ENCODE data around the gene BARX1. TPM values are rescaled to one million over a fixed set of nuclear protein-coding genes. Genes with fewer than 3 reads are reported as not detected.
"Not testable (repeated sequence)": the region's sequence is repeated elsewhere in the genome, so short reads cannot be mapped to it uniquely, and the experiment has no call there.

Gene BARX1
- total RNA-seq, 1 donor from 2014 or later = 11.8 TPM

DNA sequence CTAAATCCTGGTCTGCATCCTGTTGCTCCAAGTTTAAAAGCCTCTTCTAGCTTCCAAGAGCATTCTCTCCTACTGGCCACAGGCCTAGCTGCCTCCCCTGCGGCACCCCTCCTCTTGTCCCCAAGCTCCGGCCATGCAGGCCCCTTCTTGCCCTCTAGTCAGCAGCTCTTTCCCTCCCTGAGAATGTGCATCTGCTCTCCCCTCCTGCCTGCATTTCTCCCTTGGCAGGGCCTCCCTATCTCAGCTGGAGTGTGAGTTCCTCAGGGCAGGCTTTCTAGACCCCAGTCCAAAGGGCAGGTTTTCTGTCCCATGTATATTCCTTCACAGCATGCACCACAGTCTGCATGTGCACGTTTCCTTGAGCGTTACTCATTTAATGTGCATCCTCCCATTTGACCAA, 24.6 kb upstream of the BARX1 start:
- no peak for DNase-seq (ENCODE audit: extremely low spot score, unreplicated experiment)
- Mint-ChIP-seq H3K36me3 (no peaks in the 10 kb centered on the region), H3K27ac (no peak overlapping the region), H3K4me3 (no peak overlapping the region), H3K4me1 (ENCODE audit: unreplicated experiment) (no peaks in the 10 kb centered on the region), H3K27me3 (peaks cover 30% of the 10 kb centered on the region), H3K9me3 (no peaks in the 10 kb centered on the region)
- no peak for TF ChIP-seq CTCF (conservative IDR thresholded peaks at IDR 0.05)

GRCh38 chr9:93978551-93978950, 23.4 kb upstream of the BARX1 start:
- peak overlapping the region; percentile 5 for H3K27ac Mint-ChIP-seq
- no peaks in the 10 kb centered on the region for H3K4me1 Mint-ChIP-seq (ENCODE audit: unreplicated experiment)
- H3K9me3 Mint-ChIP-seq = no peaks in the 10 kb centered on the region
- H3K27me3 Mint-ChIP-seq = peaks cover 24% of the 10 kb centered on the region
- H3K4me3 Mint-ChIP-seq = no peak overlapping the region
- no peak for DNase-seq (ENCODE audit: extremely low spot score, unreplicated experiment)
- no peaks in the 10 kb centered on the region for H3K36me3 Mint-ChIP-seq
- TF ChIP-seq CTCF (conservative IDR thresholded peaks at IDR 0.05) = no peak

- Mint-ChIP-seq H3K9me3 (peaks cover 8% of the 10 kb centered on the region), H3K27me3 (peaks cover 20% of the 10 kb centered on the region), H3K36me3 (no peaks in the 10 kb centered on the region), H3K27ac (no peak overlapping the region), H3K4me1 (ENCODE audit: unreplicated experiment) (no peaks in the 10 kb centered on the region), H3K4me3 (no peak overlapping the region)
- TF ChIP-seq CTCF (conservative IDR thresholded peaks at IDR 0.05) = no peak
- DNase-seq (ENCODE audit: extremely low spot score, unreplicated experiment) = no peak
Observed at GRCh38 chr9:93976973-93977372, 21.8 kb upstream of the BARX1 start.

DNA sequence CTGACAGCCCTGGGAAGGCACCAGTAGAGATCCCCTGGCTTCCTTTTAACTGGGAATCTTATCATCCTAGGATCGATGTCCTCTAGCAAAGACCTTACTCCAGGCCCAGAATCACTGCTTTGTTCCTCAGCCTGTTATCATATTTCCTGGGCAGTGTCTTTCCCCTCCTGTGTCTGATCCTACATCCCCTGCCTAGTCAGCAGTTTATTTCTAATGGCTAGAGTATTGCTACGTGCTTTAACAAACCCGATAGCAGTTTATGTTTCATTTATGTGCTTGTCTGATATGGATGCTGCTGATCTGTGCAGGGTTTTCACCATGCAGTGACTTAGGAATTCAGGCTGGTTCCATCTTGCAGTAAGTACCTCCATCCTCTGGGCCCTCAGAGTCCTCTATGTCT, 20.9 kb upstream of the BARX1 start:
- Mint-ChIP-seq H3K4me3 (no peak overlapping the region), H3K9me3 (peaks cover 8% of the 10 kb centered on the region), H3K27me3 (peaks cover 14% of the 10 kb centered on the region), H3K27ac (no peak overlapping the region), H3K36me3 (no peaks in the 10 kb centered on the region), H3K4me1 (ENCODE audit: unreplicated experiment) (no peaks in the 10 kb centered on the region)
- TF ChIP-seq CTCF (conservative IDR thresholded peaks at IDR 0.05) = no peak
- DNase-seq (ENCODE audit: extremely low spot score, unreplicated experiment) = no peak

GRCh38 chr9:93975262-93975661, 20.1 kb upstream of the BARX1 start:
- H3K27ac Mint-ChIP-seq = no peak overlapping the region
- peaks cover 20% of the 10 kb centered on the region for H3K27me3 Mint-ChIP-seq
- H3K36me3 Mint-ChIP-seq = no peaks in the 10 kb centered on the region
- H3K4me1 Mint-ChIP-seq (ENCODE audit: unreplicated experiment) = no peaks in the 10 kb centered on the region
- no peak overlapping the region for H3K4me3 Mint-ChIP-seq
- H3K9me3 Mint-ChIP-seq = peaks cover 8% of the 10 kb centered on the region
- no peak for TF ChIP-seq CTCF (conservative IDR thresholded peaks at IDR 0.05)
- no peak for DNase-seq (ENCODE audit: extremely low spot score, unreplicated experiment)

- H3K9me3 Mint-ChIP-seq = peaks cover 8% of the 10 kb centered on the region
- no peak for DNase-seq (ENCODE audit: extremely low spot score, unreplicated experiment)
- H3K36me3 Mint-ChIP-seq = no peaks in the 10 kb centered on the region
- TF ChIP-seq CTCF (conservative IDR thresholded peaks at IDR 0.05) = no peak
- H3K27me3 Mint-ChIP-seq = peaks cover 16% of the 10 kb centered on the region
- H3K4me1 Mint-ChIP-seq (ENCODE audit: unreplicated experiment) = no peaks in the 10 kb centered on the region
- H3K4me3 Mint-ChIP-seq = no peak overlapping the region
- H3K27ac Mint-ChIP-seq = no peak overlapping the region
Observed at GRCh38 chr9:93974151-93974550, 19.0 kb upstream of the BARX1 start.

DNA sequence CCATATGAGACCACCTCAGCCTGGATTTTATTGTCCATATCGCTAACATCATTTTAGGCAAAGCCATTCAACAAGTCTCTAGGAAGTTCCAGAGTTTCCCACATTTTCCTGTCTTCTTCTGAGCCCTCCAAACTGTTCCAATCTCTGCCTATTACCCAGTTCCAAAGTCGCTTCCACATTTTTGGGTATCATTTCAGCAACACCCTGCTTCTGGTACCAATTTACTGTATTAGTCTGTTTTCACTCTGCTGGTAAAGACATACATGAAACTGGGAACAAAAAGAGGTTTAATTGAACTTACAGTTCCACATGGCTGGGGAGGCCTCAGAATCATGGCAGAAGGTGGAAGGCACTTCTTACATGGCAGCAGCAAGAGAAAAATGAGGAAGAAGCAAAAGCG, 17.5 kb upstream of the BARX1 start:
- peaks cover 13% of the 10 kb centered on the region for H3K27me3 Mint-ChIP-seq
- not testable (repeated sequence) for H3K9me3 Mint-ChIP-seq, H3K4me3 Mint-ChIP-seq

More for the DNA sequence above, 17.5 kb upstream of the BARX1 start:
- H3K27ac Mint-ChIP-seq; H3K36me3 Mint-ChIP-seq; DNase-seq (ENCODE audit: extremely low spot score, unreplicated experiment); H3K4me1 Mint-ChIP-seq (ENCODE audit: unreplicated experiment): not testable (repeated sequence)
